Measurements from ENCODE around the gene PTGR1.
"Not testable (repeated sequence)": the region's sequence is repeated elsewhere in the genome, so short reads cannot be mapped to it uniquely, and the experiment has no call there.

PTGR1 gene

GRCh38 chr9:111582888-111583287, 16.6 kb downstream of the PTGR1 start:
- peak; percentile 71 for DNase-seq (ENCODE audit: low read depth)
- TF ChIP-seq, protein P1, sequence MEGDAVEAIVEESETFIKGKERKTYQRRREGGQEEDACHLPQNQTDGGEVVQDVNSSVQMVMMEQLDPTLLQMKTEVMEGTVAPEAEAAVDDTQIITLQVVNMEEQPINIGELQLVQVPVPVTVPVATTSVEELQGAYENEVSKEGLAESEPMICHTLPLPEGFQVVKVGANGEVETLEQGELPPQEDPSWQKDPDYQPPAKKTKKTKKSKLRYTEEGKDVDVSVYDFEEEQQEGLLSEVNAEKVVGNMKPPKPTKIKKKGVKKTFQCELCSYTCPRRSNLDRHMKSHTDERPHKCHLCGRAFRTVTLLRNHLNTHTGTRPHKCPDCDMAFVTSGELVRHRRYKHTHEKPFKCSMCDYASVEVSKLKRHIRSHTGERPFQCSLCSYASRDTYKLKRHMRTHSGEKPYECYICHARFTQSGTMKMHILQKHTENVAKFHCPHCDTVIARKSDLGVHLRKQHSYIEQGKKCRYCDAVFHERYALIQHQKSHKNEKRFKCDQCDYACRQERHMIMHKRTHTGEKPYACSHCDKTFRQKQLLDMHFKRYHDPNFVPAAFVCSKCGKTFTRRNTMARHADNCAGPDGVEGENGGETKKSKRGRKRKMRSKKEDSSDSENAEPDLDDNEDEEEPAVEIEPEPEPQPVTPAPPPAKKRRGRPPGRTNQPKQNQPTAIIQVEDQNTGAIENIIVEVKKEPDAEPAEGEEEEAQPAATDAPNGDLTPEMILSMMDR (IDR thresholded peaks at IDR 0.05; ENCODE audit: insufficient read depth, low read depth, low read length, missing control alignments), result no peak
- H3K4me3 ChIP-seq (ENCODE audit: low read length), result no peak overlapping the region

DNA sequence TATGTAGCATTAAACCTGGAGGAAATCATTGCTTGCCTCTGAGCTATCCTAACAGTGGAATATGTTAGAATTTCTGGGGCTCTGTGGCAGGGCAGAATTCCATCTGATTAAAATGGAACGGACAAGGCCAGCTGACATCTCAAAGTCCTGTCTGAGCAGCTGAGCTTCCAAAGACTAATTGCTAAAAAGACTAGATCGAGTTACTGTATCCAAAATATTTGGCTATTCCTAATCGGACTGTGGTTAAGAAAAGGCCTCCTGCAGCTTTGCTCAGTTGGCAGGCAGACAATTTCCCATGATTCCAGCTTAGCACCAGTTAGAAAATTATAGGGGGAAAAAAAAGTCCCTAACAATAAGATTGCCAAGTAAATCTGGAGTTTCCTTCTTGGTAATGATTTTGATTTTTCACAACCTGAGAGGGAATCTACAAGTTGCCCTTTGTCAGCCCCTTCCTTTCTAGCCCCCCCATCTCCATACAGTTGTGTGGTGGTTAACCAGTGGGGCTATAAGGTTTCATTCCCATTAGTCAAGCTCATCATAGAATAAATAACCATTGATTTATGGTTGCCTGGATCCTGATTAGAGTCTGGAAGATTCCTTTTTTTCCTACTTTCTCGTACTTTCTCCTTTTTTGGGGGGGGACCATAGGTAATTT, 26.4 kb downstream of the PTGR1 start:
- TF ChIP-seq, protein P1 (IDR thresholded peaks at IDR 0.05; ENCODE audit: insufficient read depth, low read depth, low read length, missing control alignments), result no peak
- DNase-seq (ENCODE audit: low read depth), result no peak
- no peak overlapping the region for H3K4me3 ChIP-seq (ENCODE audit: low read length)

GRCh38 chr9:111568127-111568526, 31.3 kb downstream of the PTGR1 start:
- not testable (repeated sequence) for DNase-seq (ENCODE audit: low read depth); H3K4me3 ChIP-seq (ENCODE audit: low read length)

GRCh38 chr9:111566234-111566633, 33.2 kb downstream of the PTGR1 start:
- no peak overlapping the region for H3K4me3 ChIP-seq (ENCODE audit: low read length)
- DNase-seq (ENCODE audit: low read depth), result no peak
- TF ChIP-seq, protein P1 (IDR thresholded peaks at IDR 0.05; ENCODE audit: insufficient read depth, low read depth, low read length, missing control alignments), result no peak

DNA sequence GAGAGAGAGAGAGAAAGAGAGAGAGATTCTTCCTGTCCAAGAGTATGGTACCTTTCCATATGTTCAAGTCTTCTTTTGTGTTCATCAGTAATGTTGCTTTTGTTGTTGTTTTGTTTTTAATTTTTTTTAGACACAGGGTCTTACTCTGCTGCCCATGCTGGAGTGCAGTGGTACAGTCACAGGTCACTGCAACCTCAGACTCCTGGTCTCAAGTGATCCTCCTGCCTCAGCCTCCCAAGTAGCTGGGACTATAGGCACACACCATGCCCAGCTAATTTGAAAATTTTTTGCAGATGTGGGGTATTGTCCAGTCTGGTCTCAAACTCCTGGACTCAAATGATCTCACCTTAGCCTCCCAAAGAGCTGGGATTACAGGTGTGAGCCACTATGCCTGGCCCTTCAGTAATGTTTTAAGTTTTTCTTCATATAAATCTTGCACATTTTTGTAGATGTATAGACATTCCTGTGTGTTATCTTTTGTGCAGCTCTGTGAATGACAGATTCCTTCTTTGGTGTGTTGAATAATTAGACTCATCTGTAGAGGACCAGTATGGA, 38.2 kb downstream of the PTGR1 start:
- no peak for DNase-seq (ENCODE audit: low read depth)
- H3K4me3 ChIP-seq (ENCODE audit: low read length), result no peak overlapping the region
- TF ChIP-seq, protein P1 (IDR thresholded peaks at IDR 0.05; ENCODE audit: insufficient read depth, low read depth, low read length, missing control alignments), result no peak

DNA sequence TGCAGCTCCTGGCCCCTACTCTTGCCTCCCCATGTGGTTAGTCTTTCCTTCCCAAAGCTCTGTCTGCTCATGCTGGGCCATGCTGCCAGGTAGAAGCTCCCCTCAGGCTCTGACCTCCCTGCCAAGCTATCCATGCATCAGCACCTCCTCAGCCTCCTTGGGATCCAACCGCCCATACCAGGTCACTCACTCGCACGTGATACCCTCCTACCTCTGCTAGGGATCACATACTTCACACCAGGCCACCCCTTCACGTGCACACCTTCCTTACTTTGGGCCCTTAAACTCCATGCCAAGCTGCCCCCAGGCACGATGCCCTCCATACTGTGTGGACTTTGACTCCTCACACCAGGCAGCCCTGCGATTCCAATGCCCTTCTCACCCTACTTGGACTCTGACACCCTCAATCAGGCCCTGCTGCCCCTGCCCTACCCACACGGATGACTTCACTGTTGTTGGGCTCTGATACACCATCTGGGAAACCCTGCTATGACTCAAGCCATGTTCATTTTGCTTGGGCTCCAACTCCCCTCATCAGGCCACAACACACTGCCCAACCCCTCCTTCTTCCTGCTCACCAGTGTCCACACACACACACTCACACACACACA, 40.3 kb downstream of the PTGR1 start:
- TF ChIP-seq, protein P1 (IDR thresholded peaks at IDR 0.05; ENCODE audit: insufficient read depth, low read depth, low read length, missing control alignments), result no peak
- peak; percentile 59 for DNase-seq (ENCODE audit: low read depth)
- H3K4me3 ChIP-seq (ENCODE audit: low read length), result no peak overlapping the region

GRCh38 chr9:111555425-111555824, 44.0 kb downstream of the PTGR1 start:
- H3K4me3 ChIP-seq (ENCODE audit: low read length); DNase-seq (ENCODE audit: low read depth): not testable (repeated sequence)

DNA sequence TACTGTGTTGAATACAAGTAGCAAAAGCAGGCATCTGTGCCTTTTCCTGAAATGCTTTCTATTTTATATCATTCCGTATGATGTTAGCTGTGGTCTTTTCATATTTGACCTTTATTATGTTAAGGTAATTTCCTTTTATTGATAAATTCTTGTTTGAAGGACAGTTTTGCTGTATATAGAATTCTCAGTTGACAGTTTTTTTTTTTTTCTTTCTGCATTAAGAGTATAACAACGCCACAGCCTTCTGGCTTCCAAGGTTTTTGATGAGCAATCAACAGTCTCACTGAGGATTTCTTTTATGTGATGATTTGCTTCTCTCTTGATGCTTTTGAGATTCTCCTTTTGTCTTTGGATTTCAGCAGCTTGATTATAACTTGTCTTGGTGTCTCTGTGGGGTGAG, 50.8 kb downstream of the PTGR1 start:
- DNase-seq (ENCODE audit: low read depth), result no peak
- TF ChIP-seq, protein P1 (IDR thresholded peaks at IDR 0.05; ENCODE audit: insufficient read depth, low read depth, low read length, missing control alignments), result no peak
- H3K4me3 ChIP-seq (ENCODE audit: low read length), result no peak overlapping the region
